Measurements from ENCODE around the gene ACYP2. TPM values are rescaled to one million over a fixed set of nuclear protein-coding genes. Genes with fewer than 3 reads are reported as not detected.

ACYP2 gene
- total RNA-seq, 3 donors from 2014 or later, result 19.3 to 39.2 (median 27.8) TPM

DNA sequence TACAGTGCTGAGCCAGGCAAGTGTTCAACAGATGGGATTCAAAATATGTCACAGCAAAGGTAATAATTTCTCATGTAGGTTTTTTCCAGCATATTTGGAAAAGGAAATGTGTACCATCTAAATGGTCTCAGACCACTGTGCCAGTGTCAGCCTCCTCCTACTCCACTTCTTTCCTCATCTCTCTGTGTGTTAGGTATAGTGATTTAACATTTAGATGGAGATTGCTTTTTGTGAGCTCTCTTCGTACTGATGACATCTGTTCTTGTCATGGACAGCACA is 221.5 kb downstream of the ACYP2 start:
- no peak overlapping the region for H3K4me3 ChIP-seq
- no peaks in the 10 kb centered on the region for H3K9me3 ChIP-seq
- H3K4me1 ChIP-seq, result no peaks in the 10 kb centered on the region
- no peak overlapping the region for H3K27ac ChIP-seq
- H3K27me3 ChIP-seq, result no peaks in the 10 kb centered on the region
- no peak for TF ChIP-seq POLR2A (IDR thresholded peaks at IDR 0.05)
- no peak for TF ChIP-seq POLR2AphosphoS5 (IDR thresholded peaks at IDR 0.05)
- TF ChIP-seq, protein P1, sequence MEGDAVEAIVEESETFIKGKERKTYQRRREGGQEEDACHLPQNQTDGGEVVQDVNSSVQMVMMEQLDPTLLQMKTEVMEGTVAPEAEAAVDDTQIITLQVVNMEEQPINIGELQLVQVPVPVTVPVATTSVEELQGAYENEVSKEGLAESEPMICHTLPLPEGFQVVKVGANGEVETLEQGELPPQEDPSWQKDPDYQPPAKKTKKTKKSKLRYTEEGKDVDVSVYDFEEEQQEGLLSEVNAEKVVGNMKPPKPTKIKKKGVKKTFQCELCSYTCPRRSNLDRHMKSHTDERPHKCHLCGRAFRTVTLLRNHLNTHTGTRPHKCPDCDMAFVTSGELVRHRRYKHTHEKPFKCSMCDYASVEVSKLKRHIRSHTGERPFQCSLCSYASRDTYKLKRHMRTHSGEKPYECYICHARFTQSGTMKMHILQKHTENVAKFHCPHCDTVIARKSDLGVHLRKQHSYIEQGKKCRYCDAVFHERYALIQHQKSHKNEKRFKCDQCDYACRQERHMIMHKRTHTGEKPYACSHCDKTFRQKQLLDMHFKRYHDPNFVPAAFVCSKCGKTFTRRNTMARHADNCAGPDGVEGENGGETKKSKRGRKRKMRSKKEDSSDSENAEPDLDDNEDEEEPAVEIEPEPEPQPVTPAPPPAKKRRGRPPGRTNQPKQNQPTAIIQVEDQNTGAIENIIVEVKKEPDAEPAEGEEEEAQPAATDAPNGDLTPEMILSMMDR (IDR thresholded peaks at IDR 0.05), result no peak
- H3K36me3 ChIP-seq, result no peaks in the 10 kb centered on the region
- no peak for DNase-seq (ENCODE audit: low spot score in 2 of 2)
- intact Hi-C loops (cut with DNase I; ENCODE audit: low total_unique reads), result no loop called here

- intact Hi-C loops (cut with DNase I; ENCODE audit: low total_unique reads), result no loop called here
- Histone ChIP-seq H3K4me3 (no peak overlapping the region), H3K9me3 (no peaks in the 10 kb centered on the region), H3K36me3 (no peaks in the 10 kb centered on the region), H3K27ac (no peak overlapping the region), H3K27me3 (no peaks in the 10 kb centered on the region), H3K4me1 (no peaks in the 10 kb centered on the region)
- TF ChIP-seq, protein P1 (IDR thresholded peaks at IDR 0.05), result no peak
- TF ChIP-seq POLR2A (IDR thresholded peaks at IDR 0.05) (no peak), POLR2AphosphoS5 (IDR thresholded peaks at IDR 0.05) (no peak)
- no peak for DNase-seq (ENCODE audit: low spot score in 2 of 2)
These were observed 226.2 kb downstream of the ACYP2 start for GRCh38 chr2:54341656-54342055.

GRCh38 chr2:54342603-54343002 is 227.2 kb downstream of the ACYP2 start:
- no peak overlapping the region for H3K4me3 ChIP-seq
- intact Hi-C loops (cut with DNase I; ENCODE audit: low total_unique reads), result no loop called here
- no peaks in the 10 kb centered on the region for H3K9me3 ChIP-seq
- no peaks in the 10 kb centered on the region for H3K4me1 ChIP-seq
- H3K27me3 ChIP-seq, result no peaks in the 10 kb centered on the region
- DNase-seq (ENCODE audit: low spot score in 2 of 2), result no peak
- H3K27ac ChIP-seq, result no peak overlapping the region
- TF ChIP-seq, protein P1 (IDR thresholded peaks at IDR 0.05), result no peak
- TF ChIP-seq POLR2AphosphoS5 (IDR thresholded peaks at IDR 0.05), result no peak
- no peak for TF ChIP-seq POLR2A (IDR thresholded peaks at IDR 0.05)
- no peaks in the 10 kb centered on the region for H3K36me3 ChIP-seq

DNA sequence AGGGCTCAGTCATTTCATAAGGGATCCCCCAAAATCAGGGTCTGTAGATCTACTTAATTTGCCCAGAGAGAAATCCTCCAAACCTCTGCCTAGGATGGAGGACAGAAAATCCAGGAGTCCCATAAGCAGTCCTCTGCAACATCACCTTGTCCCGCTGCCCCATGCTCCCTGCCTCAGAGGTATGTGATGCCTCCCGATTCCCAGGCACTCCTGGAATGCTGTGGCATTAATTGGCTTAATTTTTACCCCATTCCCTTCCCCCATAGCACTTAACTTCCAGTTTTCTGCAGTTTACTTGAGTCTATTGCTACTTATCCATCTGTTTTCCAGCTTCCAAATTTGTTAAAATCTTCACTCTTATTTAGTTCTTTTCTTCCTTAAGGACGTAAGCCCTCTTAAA is 232.2 kb downstream of the ACYP2 start:
- Histone ChIP-seq H3K27ac (no peak overlapping the region), H3K9me3 (no peaks in the 10 kb centered on the region), H3K27me3 (no peaks in the 10 kb centered on the region), H3K36me3 (no peaks in the 10 kb centered on the region), H3K4me1 (no peaks in the 10 kb centered on the region), H3K4me3 (no peak overlapping the region)
- no peak for DNase-seq (ENCODE audit: low spot score in 2 of 2)
- intact Hi-C loops (cut with DNase I; ENCODE audit: low total_unique reads), result no loop called here
- TF ChIP-seq, protein P1 (IDR thresholded peaks at IDR 0.05), result no peak
- TF ChIP-seq POLR2A (IDR thresholded peaks at IDR 0.05) (no peak), POLR2AphosphoS5 (IDR thresholded peaks at IDR 0.05) (no peak)

- Histone ChIP-seq H3K27me3 (no peaks in the 10 kb centered on the region), H3K4me1 (no peaks in the 10 kb centered on the region), H3K9me3 (no peaks in the 10 kb centered on the region), H3K4me3 (no peak overlapping the region), H3K27ac (no peak overlapping the region), H3K36me3 (no peaks in the 10 kb centered on the region)
- intact Hi-C loops (cut with DNase I; ENCODE audit: low total_unique reads), result no loop called here
- DNase-seq (ENCODE audit: low spot score in 2 of 2), result no peak
- TF ChIP-seq, protein P1 (IDR thresholded peaks at IDR 0.05), result no peak
- TF ChIP-seq POLR2AphosphoS5 (IDR thresholded peaks at IDR 0.05), result no peak
- TF ChIP-seq POLR2A (IDR thresholded peaks at IDR 0.05), result no peak
These were observed 233.2 kb downstream of the ACYP2 start for GRCh38 chr2:54348646-54349045.
